H1 (cell line): ENCODE data around the gene GAS7. TPM values are rescaled to one million over a fixed set of nuclear protein-coding genes. Genes with fewer than 3 reads are reported as not detected.

Experiments
- EZH2 ChIP-seq: fragments of 200-600 bp; sonication (generic); IDR thresholded peaks from 2 replicates; pipeline ENCODE4 v1.7.1; 2012; ENCODE audit warnings: low read depth, mild to moderate bottlenecking, moderate library complexity, low read length, inconsistent platforms; ENCODE audit not compliant: severe bottlenecking
- KDM4A ChIP-seq: IDR thresholded peaks from one replicate; pipeline ENCODE4 v1.7.1; 2012; ENCODE audit warnings: low read depth, mild to moderate bottlenecking, moderate library complexity, low read length, inconsistent platforms; ENCODE audit not compliant: severe bottlenecking
- PHF8 ChIP-seq: fragments of 200-600 bp; sonication (generic); conservative IDR thresholded peaks from 2 replicates; pipeline ENCODE4 v1.7.1; 2012; ENCODE audit warnings: low read depth, mild to moderate bottlenecking, inconsistent platforms, low read length, moderate library complexity
- RAD21 ChIP-seq, 2 experiments: IDR thresholded peaks in 1 of 2; conservative IDR thresholded peaks in 1 of 2; 2 replicates each; pipeline ENCODE4 v1.6.1; 2011; ENCODE audit warnings: low read depth in 2 of 2, low read length in 2 of 2, improper control_type of control experiment in 1 of 2, inconsistent platforms in 1 of 2, mild to moderate bottlenecking in 1 of 2, moderate library complexity in 1 of 2
- SRF ChIP-seq: IDR thresholded peaks from 2 replicates; pipeline ENCODE4 v1.6.1; 2011; ENCODE audit warnings: mild to moderate bottlenecking, low read depth, low read length, moderate library complexity
- polyA plus RNA-seq, 7 experiments: library from polyadenylated mRNA; depleted of rRNA in 3 of 7; stranded (reverse) in 5 of 7; unstranded in 2 of 7; fragments of >200 nt in 5 of 7; fragments of 200-250 nt in 2 of 7; gene quantifications; 1 replicate in 5 of 7; 2 replicates in 1 of 7; 4 replicates in 1 of 7; pipeline versions ENCODE4 v1.2.1 to v1.2.3, GENCODE V29; 2011 to 2013; ENCODE audit warnings: missing spikeins in 2 of 7, mixed read lengths in 2 of 7
- total RNA-seq: library from RNA; stranded (reverse); fragmentation: NEBNext Ultra II Directional; extraction: Animal tissue kit (Norgen Biotek cat#: 25700); gene quantifications from 2 replicates; pipeline ENCODE4 v1.2.1, GENCODE V29; 2021

Gene GAS7
- total and polyA plus RNA-seq, 2 of the 8 experiments (the other 6 are each of a cell fraction or from before 2014, with no cell fraction given) = 5.0 to 14.5 TPM

DNA sequence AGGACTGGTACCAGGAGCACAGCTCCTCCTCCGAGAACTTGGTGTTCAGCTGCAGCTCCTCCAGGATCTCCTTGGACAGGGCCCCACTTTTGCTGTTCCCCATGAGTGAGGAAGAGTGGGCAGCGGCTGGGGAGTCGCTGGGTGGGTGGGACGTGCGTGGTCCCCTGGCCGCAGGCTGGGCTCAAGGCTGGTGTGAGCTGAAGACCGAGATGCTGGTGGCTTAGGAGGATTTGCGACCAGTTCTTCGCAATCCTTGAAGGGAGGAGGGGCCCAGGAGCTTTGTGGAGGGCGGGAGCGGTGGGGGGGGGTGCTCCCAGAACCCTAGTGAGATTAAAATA lies 293.4 kb downstream of the GAS7 start, which contains the start of gene RCVRN (continued):
- TF ChIP-seq PHF8 = no peak
- TF ChIP-seq KDM4A = no peak
- TF ChIP-seq EZH2 = no peak
- TF ChIP-seq RAD21 (IDR thresholded peaks at IDR 0.05 in 1 of 2, conservative IDR thresholded peaks at IDR 0.05 in 1 of 2; ENCODE audit: low read depth in 2 of 2, low read length in 2 of 2) = no peak
- TF ChIP-seq SRF = no peak
